MCF 10A (cell line): ENCODE measurements around the gene FOXI1. TPM values are rescaled to one million over a fixed set of nuclear protein-coding genes. Genes with fewer than 3 reads are reported as not detected.

Source experiments
- BruUV-seq: library from RNA; stranded (reverse); fragments of 400-500 nt; replicated peaks from 2 replicates; lab custom pipeline; 2021; lab: Mats Ljungman, UMichigan
- CTCF ChIA-PET: fragments of 300-600 bp; sonication (Branson Sonifier 250); formaldehyde crosslinking; extraction: SDS; loops from one replicate; lab custom pipeline; 2021; ENCODE audit warnings: antibody characterized with exemption, inconsistent platforms; lab: Yijun Ruan, JAX
- POLR2A ChIA-PET: fragments of 300-600, 350-650 bp; sonication (Branson Sonifier 250); formaldehyde crosslinking; extraction: SDS; loops from one replicate; lab custom pipeline; 2020; ENCODE audit warnings: antibody characterized with exemption, inconsistent platforms; lab: Yijun Ruan, JAX
- DNase-seq: peaks from one replicate; pipeline ENCODE4 v3.0.0-alpha.2; 2018; ENCODE audit not compliant: unreplicated experiment
- H3K27ac Mint-ChIP-seq: one replicate; pipeline ENCODE4 v1.8.0; 2022; ENCODE audit warnings: mild to moderate bottlenecking, low read depth, mixed read lengths; ENCODE audit not compliant: unreplicated experiment
- H3K27me3 Mint-ChIP-seq: one replicate; pipeline ENCODE4 v1.8.0; 2022; ENCODE audit warnings: mixed read lengths; ENCODE audit not compliant: insufficient read depth, unreplicated experiment
- H3K36me3 Mint-ChIP-seq: one replicate; pipeline ENCODE4 v1.8.0; 2022; ENCODE audit warnings: mild to moderate bottlenecking, moderate library complexity, mixed read lengths; ENCODE audit not compliant: insufficient read depth, unreplicated experiment
- H3K4me1 Mint-ChIP-seq: one replicate; pipeline ENCODE4 v1.8.0; 2022; ENCODE audit warnings: mixed read lengths; ENCODE audit not compliant: insufficient read depth, unreplicated experiment
- H3K4me3 Mint-ChIP-seq: one replicate; pipeline ENCODE4 v1.8.0; 2022; ENCODE audit warnings: mild to moderate bottlenecking, moderate library complexity, mixed read lengths; ENCODE audit not compliant: unreplicated experiment
- H3K9me3 Mint-ChIP-seq: one replicate; pipeline ENCODE4 v1.8.0; 2022; ENCODE audit warnings: mixed read lengths; ENCODE audit not compliant: unreplicated experiment
- CTCF ChIP-seq: fragments of 200-600 bp; IDR thresholded peaks from one replicate; pipeline ENCODE4 v1.8.0; 2022; ENCODE audit warnings: antibody characterized with exemption, mild to moderate bottlenecking; ENCODE audit not compliant: unreplicated experiment
- intact Hi-C: fragments of 100-400 bp; cut with micrococcal nuclease; formaldehyde crosslinking; loops from 2 replicates; pipeline ENCODE4 v1.14.1; 2022
- total RNA-seq: library from RNA; stranded (reverse); gene quantifications from 2 replicates; pipeline ENCODE4 v1.2.3, GENCODE V29; 2022

The FOXI1 gene
- total RNA-seq, 1 experiment from 2014 or later, result not detected

GRCh38 chr5:170132269-170132975, 26.7 kb downstream of the FOXI1 start:
- DNase-seq, result peak; percentile 65
- H3K4me3 Mint-ChIP-seq, result no peak overlapping the region
- H3K9me3 Mint-ChIP-seq, result no peaks in the 10 kb centered on the region
- BruUV-seq, result no TSS peak
- H3K27me3 Mint-ChIP-seq, result no peaks in the 10 kb centered on the region
- ChIA-PET CTCF (interaction anchor here (0.7 to 2.0 kb wide), 9 partner anchors 15 to 506 kb away, joined by 3 to 9 read pairs (median 4); no protein-coding TSS in a partner anchor), POLR2A (interaction anchor here (1.0 kb wide), 1 partner anchor 10 kb away, joined by 3 read pairs; no protein-coding TSS in a partner anchor)
- intact Hi-C loops, result no loop called here
- no peak for TF ChIP-seq CTCF
- no peaks in the 10 kb centered on the region for H3K36me3 Mint-ChIP-seq
- H3K27ac Mint-ChIP-seq, result no peak overlapping the region
- peaks cover 36% of the 10 kb centered on the region for H3K4me1 Mint-ChIP-seq

- no TSS peak for BruUV-seq
- intact Hi-C loops, result no loop called here
- no peak overlapping the region for H3K27ac Mint-ChIP-seq
- H3K36me3 Mint-ChIP-seq, result no peaks in the 10 kb centered on the region
- ChIA-PET POLR2A (interaction anchor here (1.0 kb wide), 1 partner anchor 9 kb away, joined by 3 read pairs; no protein-coding TSS in a partner anchor), CTCF (interaction anchor here (1.0 to 2.0 kb wide), 3 partner anchors 15 to 505 kb away, joined by 3 to 5 read pairs (median 3); no protein-coding TSS in a partner anchor)
- no peaks in the 10 kb centered on the region for H3K9me3 Mint-ChIP-seq
- no peak for TF ChIP-seq CTCF
- H3K27me3 Mint-ChIP-seq, result no peaks in the 10 kb centered on the region
- H3K4me1 Mint-ChIP-seq, result peaks cover 36% of the 10 kb centered on the region
- no peak for DNase-seq
- H3K4me3 Mint-ChIP-seq, result no peak overlapping the region
These were observed 27.3 kb downstream of the FOXI1 start for GRCh38 chr5:170132976-170133448.

- BruUV-seq, result no TSS peak
- H3K36me3 Mint-ChIP-seq, result no peaks in the 10 kb centered on the region
- POLR2A ChIA-PET, result no interaction called here
- peaks cover 36% of the 10 kb centered on the region for H3K4me1 Mint-ChIP-seq
- intact Hi-C loops, result no loop called here
- CTCF ChIA-PET, result no interaction called here
- H3K27me3 Mint-ChIP-seq, result no peaks in the 10 kb centered on the region
- H3K27ac Mint-ChIP-seq, result peak overlapping the region; percentile 85
- H3K4me3 Mint-ChIP-seq, result peak overlapping the region; percentile 6
- H3K9me3 Mint-ChIP-seq, result no peaks in the 10 kb centered on the region
- TF ChIP-seq CTCF, result no peak
- peak; percentile 92 for DNase-seq
These were observed 30.2 kb downstream of the FOXI1 start for GRCh38 chr5:170135796-170136490.

- no peak for DNase-seq
- BruUV-seq, result no TSS peak
- Mint-ChIP-seq H3K4me3 (no peak overlapping the region), H3K27me3 (no peaks in the 10 kb centered on the region), H3K9me3 (no peaks in the 10 kb centered on the region), H3K36me3 (no peaks in the 10 kb centered on the region), H3K4me1 (peaks cover 36% of the 10 kb centered on the region), H3K27ac (peak overlapping the region; percentile 85)
- intact Hi-C loops, result no loop called here
- no peak for TF ChIP-seq CTCF
- POLR2A ChIA-PET, result no interaction called here
- CTCF ChIA-PET, result no interaction called here
These were observed 30.8 kb downstream of the FOXI1 start for GRCh38 chr5:170136506-170136905.
